WTC11 (cell line): ENCODE data around the gene AKIRIN2. TPM values are rescaled to one million over a fixed set of nuclear protein-coding genes. Genes with fewer than 3 reads are reported as not detected.

Source experiments
- ATAC-seq: fragments of 200-7000 bp; cut with Tn5 transposase; 2 replicates; pipeline ENCODE4 v1.10.0; 2021; ENCODE audit warnings: mild to moderate bottlenecking, moderate library complexity
- CTCF ChIA-PET: fragments of 300-600 bp; sonication (Branson Sonifier 250); formaldehyde crosslinking; loops from one replicate; lab custom pipeline; 2021; ENCODE audit warnings: antibody characterized with exemption; lab: Charles Lee
- POLR2A ChIA-PET: fragments of 350-600 bp; sonication (Branson Sonifier 250); formaldehyde crosslinking; loops from one replicate; lab custom pipeline; 2021; ENCODE audit warnings: antibody characterized with exemption; lab: Charles Lee
- DNase-seq: peaks from one replicate; pipeline ENCODE4 v3.0.0; 2021; ENCODE audit warnings: low spot score
- H3K27ac Mint-ChIP-seq: 2 replicates; pipeline ENCODE4 v1.8.0; 2021; ENCODE audit warnings: mixed read lengths
- H3K27me3 Mint-ChIP-seq: 2 replicates; pipeline ENCODE4 v1.8.0; 2021; ENCODE audit warnings: low read depth, mild to moderate bottlenecking, moderate library complexity, mixed read lengths
- H3K36me3 Mint-ChIP-seq: 2 replicates; pipeline ENCODE4 v1.8.0; 2021; ENCODE audit warnings: mixed read lengths
- H3K4me1 Mint-ChIP-seq: 2 replicates; pipeline ENCODE4 v1.8.0; 2022; ENCODE audit warnings: mixed read lengths
- H3K4me3 Mint-ChIP-seq: 2 replicates; pipeline ENCODE4 v1.8.0; 2021; ENCODE audit warnings: mild to moderate bottlenecking, moderate library complexity, mixed read lengths
- H3K9me3 Mint-ChIP-seq: 2 replicates; pipeline ENCODE4 v1.8.0; 2021; ENCODE audit warnings: mixed read lengths
- CREB1 ChIP-seq: sonication (generic); formaldehyde crosslinking; IDR thresholded peaks from 2 replicates; pipeline ENCODE4 v1.8.0; 2023; ENCODE audit warnings: mild to moderate bottlenecking, missing genetic modification reagents
- ERG ChIP-seq: fragments of 250-450 bp; sonication (Bioruptor Pico); IDR thresholded peaks from 2 replicates; pipeline ENCODE4 v1.8.0; 2021; ENCODE audit warnings: mild to moderate bottlenecking
- NFE2L1 ChIP-seq: sonication (generic); formaldehyde crosslinking; IDR thresholded peaks from 2 replicates; pipeline ENCODE4 v1.8.1; 2023; ENCODE audit warnings: missing genetic modification reagents
- NR3C1 ChIP-seq: sonication (generic); formaldehyde crosslinking; conservative IDR thresholded peaks from 2 replicates; pipeline ENCODE4 v1.8.1; 2023; ENCODE audit warnings: low read depth, mild to moderate bottlenecking, missing genetic modification reagents
- OVOL2 ChIP-seq: fragments of 250-450 bp; sonication (Bioruptor Pico); IDR thresholded peaks from 2 replicates; pipeline ENCODE4 v1.9.0; 2021; ENCODE audit warnings: mild to moderate bottlenecking, borderline replicate concordance
- PRDM15 ChIP-seq: sonication (generic); formaldehyde crosslinking; IDR thresholded peaks from 2 replicates; pipeline ENCODE4 v1.8.0; 2022; ENCODE audit warnings: missing genetic modification reagents
- SOX15 ChIP-seq: fragments of 250-450 bp; sonication (Bioruptor Pico); IDR thresholded peaks from 2 replicates; pipeline ENCODE4 v1.9.0; 2021; ENCODE audit warnings: mild to moderate bottlenecking
- SP1 ChIP-seq: sonication (generic); formaldehyde crosslinking; conservative IDR thresholded peaks from 2 replicates; pipeline ENCODE4 v1.8.1; 2022; ENCODE audit warnings: missing genetic modification reagents
- ZNF317 ChIP-seq: sonication (generic); formaldehyde crosslinking; IDR thresholded peaks from 2 replicates; pipeline ENCODE4 v1.8.1; 2023; ENCODE audit warnings: low read depth, mild to moderate bottlenecking, moderate library complexity, missing genetic modification reagents, borderline replicate concordance
- ZNF416 ChIP-seq: fragments of 250-450 bp; sonication (Bioruptor Pico); IDR thresholded peaks from 2 replicates; pipeline ENCODE4 v1.9.0; 2021; ENCODE audit warnings: mild to moderate bottlenecking, inconsistent platforms
- total RNA-seq: library from RNA; stranded (reverse); gene quantifications from 3 replicates; pipeline ENCODE4 v1.2.3, GENCODE V29; 2021
- TF ChIP-seq, protein P1 (sequence below): sonication (generic); formaldehyde crosslinking; IDR thresholded peaks from 2 replicates; pipeline ENCODE4 v1.8.1; 2023; ENCODE audit warnings: mild to moderate bottlenecking, missing genetic modification reagents, borderline replicate concordance
- TF ChIP-seq, protein P2 (sequence below): sonication (generic); formaldehyde crosslinking; IDR thresholded peaks from 2 replicates; pipeline ENCODE4 v1.8.1; 2023; ENCODE audit warnings: mild to moderate bottlenecking, moderate library complexity, missing genetic modification reagents
- TF ChIP-seq, protein P3 (sequence below): sonication (generic); formaldehyde crosslinking; IDR thresholded peaks from 2 replicates; pipeline ENCODE4 v1.8.0; 2022; ENCODE audit warnings: mild to moderate bottlenecking, missing genetic modification reagents

The AKIRIN2 gene
- total RNA-seq, 1 experiment from 2014 or later = 90.2 TPM

DNA sequence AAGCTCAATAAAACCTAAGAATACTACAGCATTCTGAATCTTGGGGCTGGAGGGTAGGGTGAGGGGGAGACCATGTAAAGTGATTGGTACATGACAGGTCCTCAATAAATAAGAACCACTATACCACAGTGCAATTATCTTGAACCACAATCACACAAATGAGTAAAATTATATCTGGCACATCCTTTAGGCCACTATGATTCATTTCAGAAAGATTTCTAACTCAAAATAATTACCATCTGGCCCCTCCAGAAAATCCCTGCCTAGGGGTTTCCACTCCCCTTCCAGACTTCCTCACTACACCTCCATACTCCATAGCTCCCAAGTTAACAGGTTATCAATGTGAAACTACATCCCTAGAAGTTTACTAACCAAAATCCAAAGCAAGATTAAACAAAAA is 19.7 kb downstream of the AKIRIN2 start (continued):
- no peak for TF ChIP-seq PRDM15
- TF ChIP-seq NFE2L1 (CRISPR knock-in tag) = no peak
- TF ChIP-seq ERG = no peak
- no peak for TF ChIP-seq CREB1 (CRISPR knock-in tag)
- TF ChIP-seq, protein P1, sequence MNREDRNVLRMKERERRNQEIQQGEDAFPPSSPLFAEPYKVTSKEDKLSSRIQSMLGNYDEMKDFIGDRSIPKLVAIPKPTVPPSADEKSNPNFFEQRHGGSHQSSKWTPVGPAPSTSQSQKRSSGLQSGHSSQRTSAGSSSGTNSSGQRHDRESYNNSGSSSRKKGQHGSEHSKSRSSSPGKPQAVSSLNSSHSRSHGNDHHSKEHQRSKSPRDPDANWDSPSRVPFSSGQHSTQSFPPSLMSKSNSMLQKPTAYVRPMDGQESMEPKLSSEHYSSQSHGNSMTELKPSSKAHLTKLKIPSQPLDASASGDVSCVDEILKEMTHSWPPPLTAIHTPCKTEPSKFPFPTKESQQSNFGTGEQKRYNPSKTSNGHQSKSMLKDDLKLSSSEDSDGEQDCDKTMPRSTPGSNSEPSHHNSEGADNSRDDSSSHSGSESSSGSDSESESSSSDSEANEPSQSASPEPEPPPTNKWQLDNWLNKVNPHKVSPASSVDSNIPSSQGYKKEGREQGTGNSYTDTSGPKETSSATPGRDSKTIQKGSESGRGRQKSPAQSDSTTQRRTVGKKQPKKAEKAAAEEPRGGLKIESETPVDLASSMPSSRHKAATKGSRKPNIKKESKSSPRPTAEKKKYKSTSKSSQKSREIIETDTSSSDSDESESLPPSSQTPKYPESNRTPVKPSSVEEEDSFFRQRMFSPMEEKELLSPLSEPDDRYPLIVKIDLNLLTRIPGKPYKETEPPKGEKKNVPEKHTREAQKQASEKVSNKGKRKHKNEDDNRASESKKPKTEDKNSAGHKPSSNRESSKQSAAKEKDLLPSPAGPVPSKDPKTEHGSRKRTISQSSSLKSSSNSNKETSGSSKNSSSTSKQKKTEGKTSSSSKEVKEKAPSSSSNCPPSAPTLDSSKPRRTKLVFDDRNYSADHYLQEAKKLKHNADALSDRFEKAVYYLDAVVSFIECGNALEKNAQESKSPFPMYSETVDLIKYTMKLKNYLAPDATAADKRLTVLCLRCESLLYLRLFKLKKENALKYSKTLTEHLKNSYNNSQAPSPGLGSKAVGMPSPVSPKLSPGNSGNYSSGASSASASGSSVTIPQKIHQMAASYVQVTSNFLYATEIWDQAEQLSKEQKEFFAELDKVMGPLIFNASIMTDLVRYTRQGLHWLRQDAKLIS (CRISPR knock-in tag) = no peak
- no peak for TF ChIP-seq SOX15 (CRISPR knock-in tag)
- TF ChIP-seq ZNF416 (CRISPR knock-in tag) = no peak
- TF ChIP-seq OVOL2 (CRISPR knock-in tag) = no peak
- no peak for TF ChIP-seq SP1 (CRISPR knock-in tag)

DNA sequence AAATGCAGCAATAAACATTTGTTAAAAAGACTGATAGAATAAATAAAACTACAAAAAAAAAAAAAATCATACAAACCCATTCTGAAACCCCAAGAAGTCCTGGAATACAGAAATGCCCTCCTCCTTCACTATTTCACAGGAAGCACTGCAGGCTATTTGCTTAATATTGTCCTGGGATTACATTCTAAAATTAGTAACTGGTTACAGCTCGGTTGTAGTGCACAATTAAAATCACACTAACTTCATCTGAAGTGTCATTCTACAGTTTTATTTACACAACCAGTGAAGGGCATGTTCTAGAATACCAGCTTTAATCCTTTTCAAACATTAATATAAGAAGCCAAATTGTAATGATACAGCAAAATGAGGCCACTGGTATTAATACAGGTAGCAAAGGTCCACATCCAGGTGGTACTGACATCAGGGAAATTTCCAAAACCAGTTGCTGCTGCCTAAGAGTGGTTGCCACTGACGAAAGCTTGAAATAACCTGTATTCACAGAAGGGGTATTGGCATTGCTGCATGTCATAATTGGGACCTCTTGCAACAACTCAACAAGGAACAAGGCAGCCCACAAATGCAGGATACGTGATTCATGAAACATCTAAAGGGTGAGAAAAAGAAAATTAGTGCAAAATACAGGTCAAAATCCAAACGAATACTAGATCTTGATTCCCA is 26.9 kb downstream of the AKIRIN2 start:
- ATAC-seq = no peak
- no peaks in the 10 kb centered on the region for H3K9me3 Mint-ChIP-seq
- TF ChIP-seq ZNF317 = no peak
- TF ChIP-seq, protein P2, sequence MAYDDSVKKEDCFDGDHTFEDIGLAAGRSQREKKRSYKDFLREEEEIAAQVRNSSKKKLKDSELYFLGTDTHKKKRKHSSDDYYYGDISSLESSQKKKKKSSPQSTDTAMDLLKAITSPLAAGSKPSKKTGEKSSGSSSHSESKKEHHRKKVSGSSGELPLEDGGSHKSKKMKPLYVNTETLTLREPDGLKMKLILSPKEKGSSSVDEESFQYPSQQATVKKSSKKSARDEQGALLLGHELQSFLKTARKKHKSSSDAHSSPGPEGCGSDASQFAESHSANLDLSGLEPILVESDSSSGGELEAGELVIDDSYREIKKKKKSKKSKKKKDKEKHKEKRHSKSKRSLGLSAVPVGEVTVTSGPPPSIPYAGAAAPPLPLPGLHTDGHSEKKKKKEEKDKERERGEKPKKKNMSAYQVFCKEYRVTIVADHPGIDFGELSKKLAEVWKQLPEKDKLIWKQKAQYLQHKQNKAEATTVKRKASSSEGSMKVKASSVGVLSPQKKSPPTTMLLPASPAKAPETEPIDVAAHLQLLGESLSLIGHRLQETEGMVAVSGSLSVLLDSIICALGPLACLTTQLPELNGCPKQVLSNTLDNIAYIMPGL (CRISPR knock-in tag) = no peak
- no peak for TF ChIP-seq NR3C1 (CRISPR knock-in tag)
- TF ChIP-seq, protein P3, sequence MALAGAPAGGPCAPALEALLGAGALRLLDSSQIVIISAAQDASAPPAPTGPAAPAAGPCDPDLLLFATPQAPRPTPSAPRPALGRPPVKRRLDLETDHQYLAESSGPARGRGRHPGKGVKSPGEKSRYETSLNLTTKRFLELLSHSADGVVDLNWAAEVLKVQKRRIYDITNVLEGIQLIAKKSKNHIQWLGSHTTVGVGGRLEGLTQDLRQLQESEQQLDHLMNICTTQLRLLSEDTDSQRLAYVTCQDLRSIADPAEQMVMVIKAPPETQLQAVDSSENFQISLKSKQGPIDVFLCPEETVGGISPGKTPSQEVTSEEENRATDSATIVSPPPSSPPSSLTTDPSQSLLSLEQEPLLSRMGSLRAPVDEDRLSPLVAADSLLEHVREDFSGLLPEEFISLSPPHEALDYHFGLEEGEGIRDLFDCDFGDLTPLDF (CRISPR knock-in tag) = no peak
- CTCF ChIA-PET = no interaction called here
- H3K27me3 Mint-ChIP-seq = no peaks in the 10 kb centered on the region
- POLR2A ChIA-PET = no interaction called here
- peak overlapping the region; percentile 66 for H3K27ac Mint-ChIP-seq
- peaks cover 20% of the 10 kb centered on the region for H3K4me1 Mint-ChIP-seq
- no peak overlapping the region for H3K4me3 Mint-ChIP-seq
- no peak for DNase-seq
- peaks cover 50% of the 10 kb centered on the region for H3K36me3 Mint-ChIP-seq
